Measurements from ENCODE around the gene TM9SF3.

DNA sequence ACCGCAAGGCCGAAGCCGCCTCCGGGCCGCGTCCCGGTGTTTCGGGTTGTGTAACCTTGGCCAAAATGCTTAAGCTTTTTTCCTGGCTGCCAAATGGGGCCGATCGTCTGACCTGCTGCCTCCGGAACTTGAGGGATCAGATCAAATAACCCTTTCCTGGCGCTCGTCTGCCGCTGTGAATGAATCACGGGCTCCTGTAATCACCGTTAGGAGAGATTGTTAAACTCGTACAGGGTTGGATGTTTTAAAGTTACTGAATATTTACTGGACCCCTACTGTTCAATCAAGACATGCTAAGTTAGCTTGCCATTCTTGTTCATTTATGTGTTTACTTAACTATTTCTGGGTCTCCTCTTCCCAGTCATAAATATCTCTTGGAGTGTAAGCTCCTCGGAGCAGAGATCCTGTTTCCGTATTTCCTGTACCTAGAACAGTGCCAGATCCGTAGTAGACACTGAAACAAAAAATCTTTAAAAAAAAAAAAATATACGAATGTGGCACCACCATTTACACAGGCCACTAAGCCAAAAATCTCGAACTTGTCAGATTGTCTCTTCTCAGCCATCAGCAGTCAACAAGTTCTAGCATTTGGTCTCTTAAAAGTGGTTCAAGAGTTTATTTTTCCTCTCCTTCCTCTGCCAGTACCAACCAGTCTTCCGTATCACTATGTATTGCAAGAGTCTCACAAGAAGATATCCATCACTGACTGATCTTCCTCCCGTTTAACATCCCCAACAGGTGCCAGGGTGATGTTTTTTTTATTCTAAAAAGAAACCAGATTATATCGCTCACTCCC, 650 bp upstream of the TM9SF3 start:
- TF ChIP-seq, protein P1, sequence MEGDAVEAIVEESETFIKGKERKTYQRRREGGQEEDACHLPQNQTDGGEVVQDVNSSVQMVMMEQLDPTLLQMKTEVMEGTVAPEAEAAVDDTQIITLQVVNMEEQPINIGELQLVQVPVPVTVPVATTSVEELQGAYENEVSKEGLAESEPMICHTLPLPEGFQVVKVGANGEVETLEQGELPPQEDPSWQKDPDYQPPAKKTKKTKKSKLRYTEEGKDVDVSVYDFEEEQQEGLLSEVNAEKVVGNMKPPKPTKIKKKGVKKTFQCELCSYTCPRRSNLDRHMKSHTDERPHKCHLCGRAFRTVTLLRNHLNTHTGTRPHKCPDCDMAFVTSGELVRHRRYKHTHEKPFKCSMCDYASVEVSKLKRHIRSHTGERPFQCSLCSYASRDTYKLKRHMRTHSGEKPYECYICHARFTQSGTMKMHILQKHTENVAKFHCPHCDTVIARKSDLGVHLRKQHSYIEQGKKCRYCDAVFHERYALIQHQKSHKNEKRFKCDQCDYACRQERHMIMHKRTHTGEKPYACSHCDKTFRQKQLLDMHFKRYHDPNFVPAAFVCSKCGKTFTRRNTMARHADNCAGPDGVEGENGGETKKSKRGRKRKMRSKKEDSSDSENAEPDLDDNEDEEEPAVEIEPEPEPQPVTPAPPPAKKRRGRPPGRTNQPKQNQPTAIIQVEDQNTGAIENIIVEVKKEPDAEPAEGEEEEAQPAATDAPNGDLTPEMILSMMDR (conservative IDR thresholded peaks at IDR 0.05): no peak
- no peak for TF ChIP-seq EZH2 (IDR thresholded peaks at IDR 0.05; ENCODE audit: low read depth)
